Activated effector memory CD4-positive, alpha-beta T cell treated with Interleukin-2 at 50 U/mL for 16 hours (primary cell): ENCODE measurements around the gene RPL15.

Experiments used
- DNase-seq: peaks from one replicate; pipeline ENCODE4 v3.0.0-alpha.2; 2020

The RPL15 gene

GRCh38 chr3:23934253-23934652 is 17.3 kb downstream of the RPL15 start:
- no peak for DNase-seq

- no peak for DNase-seq
Observed at GRCh38 chr3:23937296-23937695, 20.4 kb downstream of the RPL15 start.

GRCh38 chr3:23938688-23939087 is 21.8 kb downstream of the RPL15 start:
- no peak for DNase-seq

- DNase-seq, result no peak
Observed at GRCh38 chr3:23940775-23941174, 23.8 kb downstream of the RPL15 start.

- DNase-seq, result no peak
Observed at GRCh38 chr3:23941440-23941839, 24.5 kb downstream of the RPL15 start.

- DNase-seq, result no peak
Observed at GRCh38 chr3:23942546-23942945, 25.6 kb downstream of the RPL15 start.

GRCh38 chr3:23944007-23944783 is 27.3 kb downstream of the RPL15 start:
- no peak for DNase-seq

GRCh38 chr3:23944861-23945662 is 28.1 kb downstream of the RPL15 start, which contains the start of gene NR1D2:
NR1D2 (plus strand) TSS chr3:23945286; CDS start chr3:23945579, 293 bp downstream.
- DNase-seq, result peak; percentile 76

- no peak for DNase-seq
Observed at GRCh38 chr3:23945663-23945912, 28.7 kb downstream of the RPL15 start.

GRCh38 chr3:23945913-23946687 is 29.2 kb downstream of the RPL15 start:
- DNase-seq, result peak; percentile 98

- no peak for DNase-seq
Observed at GRCh38 chr3:23948761-23949160, 31.8 kb downstream of the RPL15 start.

- DNase-seq, result no peak
Observed at GRCh38 chr3:23949784-23950183, 32.9 kb downstream of the RPL15 start.

- no peak for DNase-seq
Observed at GRCh38 chr3:23950293-23950692, 33.4 kb downstream of the RPL15 start.

- DNase-seq, result no peak
Observed at GRCh38 chr3:23952646-23953045, 35.7 kb downstream of the RPL15 start.

- DNase-seq, result no peak
Observed at GRCh38 chr3:23953523-23953922, 36.6 kb downstream of the RPL15 start.

GRCh38 chr3:23954144-23954543 is 37.2 kb downstream of the RPL15 start:
- no peak for DNase-seq

GRCh38 chr3:23956701-23957100 is 39.8 kb downstream of the RPL15 start:
- DNase-seq, result no peak

- DNase-seq, result no peak
Observed at GRCh38 chr3:23959135-23959900, 42.4 kb downstream of the RPL15 start.

- no peak for DNase-seq
Observed at GRCh38 chr3:23960649-23961048, 43.7 kb downstream of the RPL15 start.

- no peak for DNase-seq
Observed at GRCh38 chr3:23961066-23961465, 44.1 kb downstream of the RPL15 start.

- DNase-seq, result no peak
Observed at GRCh38 chr3:23961913-23962312, 45.0 kb downstream of the RPL15 start.

- no peak for DNase-seq
Observed at GRCh38 chr3:23964537-23965235, 47.8 kb downstream of the RPL15 start.
